ENCODE measurements around the gene TNFSF8.

The TNFSF8 gene

DNA sequence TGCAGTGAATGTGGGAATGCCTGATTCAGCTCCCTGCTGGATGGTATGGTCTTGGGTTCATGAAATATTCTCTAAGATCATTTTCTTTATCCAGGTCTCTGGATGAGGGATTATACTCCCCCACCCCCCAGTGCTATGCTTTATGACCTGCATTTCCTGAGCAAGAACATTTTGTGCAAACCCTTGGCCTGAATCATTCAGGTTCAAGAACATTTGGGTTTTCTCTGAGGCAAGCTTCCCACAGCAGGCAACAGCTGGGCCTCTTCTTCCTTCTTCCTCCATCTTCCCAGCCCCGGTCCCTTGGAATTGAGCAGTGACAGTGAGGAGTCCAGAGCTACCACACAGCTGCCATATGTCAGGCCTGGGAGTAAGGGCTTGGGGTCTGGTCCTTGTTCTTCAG, 65.9 kb downstream of the TNFSF8 start:
- DNase-seq: no peak

DNA sequence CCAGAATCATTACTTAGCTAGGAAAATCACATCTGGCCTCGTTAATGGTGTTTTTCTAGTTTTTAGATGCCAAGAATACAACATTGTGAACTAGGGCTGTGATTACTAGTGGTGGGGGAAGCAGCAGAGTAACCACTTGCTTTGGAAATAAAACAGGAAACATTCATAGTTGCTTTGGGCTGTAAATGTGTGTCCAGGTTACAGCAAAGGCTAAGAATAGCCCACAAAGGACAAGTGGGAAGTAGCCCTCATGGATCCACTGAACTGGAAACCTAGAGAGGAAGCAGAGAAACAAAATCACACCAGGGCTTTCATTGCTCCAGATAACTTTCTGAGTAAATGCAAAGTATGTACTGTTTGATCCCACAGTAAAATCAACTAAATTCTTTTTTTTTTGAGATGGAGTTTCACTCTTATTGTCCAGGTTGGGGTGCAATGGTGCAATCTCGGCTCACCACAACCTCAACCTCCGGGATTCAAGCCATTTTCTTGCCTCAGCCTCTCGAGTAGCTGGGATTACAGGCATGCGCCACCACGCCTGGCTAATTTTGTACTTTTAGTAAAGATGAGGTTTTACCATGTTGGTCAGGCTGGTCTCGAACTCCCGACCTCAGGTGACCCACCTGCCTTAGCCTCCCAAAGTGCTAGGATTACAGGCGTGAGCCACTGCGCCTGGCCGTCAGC, 68.3 kb downstream of the TNFSF8 start:
- DNase-seq: no peak

DNA sequence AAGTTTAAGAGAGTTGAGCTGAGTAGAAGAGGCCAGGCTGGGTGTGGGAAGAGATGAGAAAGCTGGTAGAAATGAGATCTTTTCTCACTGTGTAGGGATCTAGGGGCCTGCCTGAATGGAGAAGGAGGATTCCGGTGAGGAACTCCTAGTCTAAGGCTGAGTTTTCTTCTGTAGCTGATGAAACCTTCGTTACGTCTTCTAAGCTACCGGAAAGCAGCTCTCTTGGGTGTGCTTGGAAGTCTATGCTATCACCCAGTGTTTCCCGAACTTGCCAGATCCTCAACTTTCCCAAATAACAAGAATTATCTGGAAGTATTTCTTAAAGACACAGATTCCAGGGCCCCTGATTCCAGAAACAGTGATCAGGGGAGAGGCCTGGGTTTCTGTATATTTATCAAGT, 69.1 kb downstream of the TNFSF8 start:
- no peak for DNase-seq

DNA sequence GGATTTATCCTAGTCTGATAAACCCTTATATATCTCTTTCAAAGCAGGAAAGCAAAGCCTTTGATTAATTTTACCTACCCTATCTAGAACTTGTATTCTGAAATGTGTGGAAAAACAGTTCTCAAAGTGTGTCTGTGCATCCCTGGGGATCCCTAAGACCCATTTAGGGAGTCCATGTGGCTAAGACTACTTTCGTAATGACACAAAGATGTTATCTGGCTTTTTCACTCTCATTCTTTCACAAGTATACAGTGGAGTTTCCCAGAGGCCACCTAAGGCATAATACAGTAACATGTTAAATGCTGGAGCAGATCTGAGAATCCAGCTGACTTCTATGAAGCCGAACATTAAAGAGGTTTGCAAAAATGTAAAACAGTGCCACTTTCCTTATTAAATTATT, 70.2 kb downstream of the TNFSF8 start:
- DNase-seq: no peak

DNA sequence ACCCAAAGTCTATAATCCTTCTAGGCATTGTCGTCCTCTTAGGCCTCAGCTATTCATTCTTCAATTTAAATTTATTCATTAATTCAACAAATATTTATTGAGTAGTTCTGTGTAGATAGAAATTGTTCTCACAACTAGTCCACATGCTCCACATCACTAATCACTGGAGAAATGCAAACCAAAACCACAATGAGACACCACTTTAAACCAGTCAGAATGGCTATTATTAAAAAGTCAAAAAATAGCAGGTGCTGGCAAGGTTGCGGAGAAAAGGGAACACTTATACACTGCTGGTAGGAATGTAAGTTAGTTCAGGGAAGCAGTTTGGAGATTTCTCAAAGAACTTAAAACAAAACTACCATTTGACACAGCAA, 73.5 kb downstream of the TNFSF8 start:
- DNase-seq: no peak

DNA sequence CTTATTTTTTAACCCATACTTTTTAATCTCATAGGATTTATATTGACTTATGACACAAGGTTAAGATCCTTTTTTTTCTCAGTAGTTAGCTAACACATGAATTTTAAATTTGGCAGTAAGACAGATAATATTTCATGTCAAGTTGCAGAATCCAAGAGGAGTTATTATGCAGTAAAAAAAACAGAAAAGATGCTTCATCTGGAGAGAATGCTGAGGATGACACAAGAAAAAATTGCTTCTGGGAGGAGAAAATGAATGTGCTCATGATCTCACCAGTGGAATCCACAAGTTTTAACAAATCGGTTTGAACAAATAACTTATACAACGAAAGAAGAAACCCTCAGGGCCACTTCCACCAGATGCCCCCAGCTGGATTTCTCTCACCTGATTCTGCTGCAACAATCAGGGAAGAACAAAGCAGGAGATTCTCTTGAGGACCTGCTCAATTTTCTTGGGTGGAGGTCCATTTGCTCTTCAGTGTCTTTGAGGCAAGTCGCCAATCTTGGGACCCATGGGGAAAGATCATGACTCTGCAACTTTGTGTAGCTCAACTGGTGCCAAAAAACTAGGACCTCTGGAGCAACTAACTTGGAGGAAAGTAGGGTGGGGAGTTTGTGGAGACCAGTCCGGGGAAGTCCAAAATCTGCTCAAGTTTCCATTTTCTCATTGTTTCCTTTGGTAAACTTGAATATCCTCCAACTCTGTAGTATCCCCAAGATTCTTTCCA, 74.0 kb downstream of the TNFSF8 start:
- DNase-seq: no peak

DNA sequence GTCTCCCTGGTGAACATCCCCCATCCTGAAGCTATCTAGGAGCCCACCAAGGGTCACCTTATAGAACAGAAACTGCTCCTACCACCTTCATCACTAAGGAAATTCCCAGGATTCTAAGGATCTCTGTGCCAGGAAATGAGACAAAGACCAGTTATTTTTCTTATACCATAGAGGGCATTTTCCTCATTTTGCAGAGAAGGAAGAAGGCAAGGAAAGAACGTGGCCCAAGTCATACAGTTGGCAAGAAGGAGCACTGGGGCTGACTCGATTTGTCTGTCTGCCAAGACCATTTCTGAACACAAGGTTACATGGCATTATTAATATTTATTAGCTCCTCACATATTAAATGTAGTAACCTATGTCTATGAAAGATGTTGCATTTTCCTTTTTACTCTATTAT, 74.9 kb downstream of the TNFSF8 start:
- no peak for DNase-seq

DNA sequence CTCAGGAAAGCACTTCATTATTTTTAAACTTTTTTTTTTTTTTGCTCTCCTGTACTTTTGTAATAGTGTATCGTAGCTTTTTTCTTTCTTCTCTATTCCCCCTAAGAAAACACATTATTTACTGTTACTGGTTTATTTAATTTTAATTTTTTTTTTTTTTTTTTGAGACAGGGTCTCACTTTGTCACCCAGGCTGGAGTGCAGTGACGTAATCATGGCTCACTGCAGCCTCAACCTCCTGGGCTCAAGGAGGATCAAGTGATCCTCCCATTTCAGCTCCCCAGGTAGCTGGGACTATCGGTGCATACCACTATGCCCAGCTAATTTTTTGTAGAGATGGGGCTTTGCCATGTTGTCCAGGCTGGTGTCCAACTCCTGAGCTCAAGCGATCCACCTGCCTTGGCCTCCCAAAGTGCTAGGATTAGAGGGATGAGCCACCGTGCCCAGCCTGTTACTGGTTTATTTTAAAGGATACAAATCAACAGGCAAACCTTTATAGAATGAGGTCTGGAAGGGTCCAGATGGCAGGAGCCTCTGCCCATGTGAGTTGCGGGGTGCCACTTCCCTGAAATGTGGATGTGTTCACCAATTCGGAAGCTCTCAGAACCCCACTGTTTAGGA, 75.5 kb downstream of the TNFSF8 start:
- no peak for DNase-seq

DNA sequence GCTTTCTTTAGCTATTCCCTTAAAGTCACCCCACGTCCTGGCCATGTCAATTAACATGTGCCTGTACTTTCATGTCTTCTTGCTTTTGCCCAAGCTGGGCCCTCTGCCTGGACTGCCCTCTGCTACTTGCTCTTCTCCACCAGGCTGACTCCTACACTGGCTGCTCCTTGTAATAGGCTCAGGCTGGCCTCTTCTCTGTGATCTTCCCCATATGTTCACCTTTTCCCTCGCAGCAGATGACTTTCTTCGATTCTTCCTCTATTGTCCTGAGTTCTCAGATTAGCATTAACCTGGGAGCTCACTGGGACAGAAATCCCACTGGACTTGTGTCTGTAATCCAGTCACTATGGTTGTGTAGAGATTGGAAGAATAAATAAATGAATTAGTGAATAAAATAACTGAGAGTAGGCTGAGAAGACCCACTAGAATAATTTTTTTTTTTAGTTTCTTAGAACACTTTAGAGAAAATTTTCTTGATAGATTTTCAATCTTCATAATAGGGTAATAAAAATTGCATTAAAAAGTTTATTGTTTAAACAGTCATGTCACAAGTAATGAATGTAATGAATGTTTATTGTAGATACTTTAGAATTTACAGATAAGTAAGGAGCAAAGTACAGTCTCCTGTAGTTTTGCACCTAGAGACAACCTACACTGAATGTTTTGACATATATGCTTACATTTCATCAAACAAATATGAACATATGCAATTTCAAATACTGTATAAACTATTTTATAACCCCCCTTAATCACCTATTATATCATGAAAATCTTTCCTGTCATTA, 77.1 kb downstream of the TNFSF8 start:
- no peak for DNase-seq

DNA sequence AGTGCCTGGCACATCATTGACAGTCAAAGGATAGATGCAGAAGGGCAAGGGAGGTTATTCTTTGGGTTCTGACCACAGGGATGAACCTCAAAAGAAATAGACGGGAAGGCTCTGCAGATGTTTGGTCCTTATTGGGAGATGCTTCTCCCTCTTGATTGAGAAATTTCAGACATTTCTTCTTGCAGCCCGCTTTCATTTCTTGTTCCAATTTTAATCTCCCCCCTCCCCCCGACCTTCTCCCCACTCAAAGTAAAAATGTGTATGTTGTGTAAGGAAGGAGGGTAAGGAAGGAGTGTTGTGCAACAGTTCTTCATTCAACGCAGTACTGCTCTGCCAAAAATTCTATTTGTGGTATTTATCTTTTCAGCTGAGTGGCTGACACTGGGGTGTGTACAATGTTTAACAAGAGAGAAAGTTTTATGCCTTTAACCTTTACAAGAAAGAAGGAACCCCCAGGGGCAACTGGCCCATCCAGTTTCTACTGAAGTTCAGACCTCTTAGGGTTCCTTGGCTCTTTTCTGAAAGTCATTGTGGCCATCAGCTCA, 78.3 kb downstream of the TNFSF8 start:
- no peak for DNase-seq

DNA sequence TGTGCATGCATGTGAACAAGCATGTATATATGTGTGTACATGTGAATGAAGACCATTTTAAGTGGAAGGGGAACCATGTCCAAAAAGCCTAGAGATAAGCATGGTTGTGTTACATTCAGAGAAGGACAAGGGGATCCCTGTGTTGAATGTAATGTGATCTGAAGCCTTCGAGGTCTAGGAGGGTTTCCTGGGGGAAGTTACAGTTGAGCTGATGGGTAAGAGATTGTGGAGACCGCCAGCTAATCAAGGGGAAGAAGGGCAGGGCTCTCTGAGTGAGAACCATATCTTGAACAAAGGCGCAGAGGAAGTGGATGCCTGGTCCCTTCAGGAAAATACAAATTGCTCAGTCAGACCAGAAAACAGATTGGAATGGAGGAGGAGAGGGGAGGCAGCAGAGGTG, 79.1 kb downstream of the TNFSF8 start:
- no peak for DNase-seq
